Activated CD4-positive, alpha-beta T cell treated with anti-CD3 and anti-CD28 coated beads for 24 hours (primary cell): ENCODE data around the gene SLC7A5.
"Not testable (repeated sequence)": the region's sequence is repeated elsewhere in the genome, so short reads cannot be mapped to it uniquely, and the experiment has no call there.

Experiments used
- DNase-seq, 2 donors: peaks; one replicate each; pipeline ENCODE4 v3.0.0-alpha.2; 2020; ENCODE audit warnings: low read depth in 2 of 2

Gene SLC7A5

GRCh38 chr16:87834005-87834667 is 35.2 kb downstream of the SLC7A5 start:
- DNase-seq: no peak

- DNase-seq: no peak
These were observed 35.8 kb downstream of the SLC7A5 start for GRCh38 chr16:87833548-87833947.

GRCh38 chr16:87832741-87833502 is 36.4 kb downstream of the SLC7A5 start:
- DNase-seq: no peak

GRCh38 chr16:87832137-87832527 is 37.2 kb downstream of the SLC7A5 start:
- no peak for DNase-seq

GRCh38 chr16:87831421-87832136 is 37.7 kb downstream of the SLC7A5 start:
- no peak for DNase-seq

- no peak for DNase-seq
These were observed 38.5 kb downstream of the SLC7A5 start for GRCh38 chr16:87830673-87831420.

- no peak for DNase-seq
These were observed 39.2 kb downstream of the SLC7A5 start for GRCh38 chr16:87829988-87830672.

GRCh38 chr16:87829622-87829980 is 39.7 kb downstream of the SLC7A5 start:
- no peak for DNase-seq

GRCh38 chr16:87828907-87829621 is 40.2 kb downstream of the SLC7A5 start:
- no peak for DNase-seq

GRCh38 chr16:87828071-87828906 is 41.0 kb downstream of the SLC7A5 start:
- DNase-seq: no peak

- not testable (repeated sequence) for DNase-seq
These were observed 41.8 kb downstream of the SLC7A5 start for GRCh38 chr16:87827588-87827915.

GRCh38 chr16:87826798-87827587 is 42.3 kb downstream of the SLC7A5 start:
- DNase-seq: no peak

GRCh38 chr16:87826407-87826797 is 42.9 kb downstream of the SLC7A5 start:
- not testable (repeated sequence) for DNase-seq

- DNase-seq: not testable (repeated sequence)
These were observed 43.5 kb downstream of the SLC7A5 start for GRCh38 chr16:87825842-87826120.

GRCh38 chr16:87824991-87825841 is 44.1 kb downstream of the SLC7A5 start:
- no peak for DNase-seq

GRCh38 chr16:87824016-87824990 is 45.0 kb downstream of the SLC7A5 start:
- DNase-seq: no peak

- DNase-seq: no peak
These were observed 46.0 kb downstream of the SLC7A5 start for GRCh38 chr16:87823181-87823929.
